ENCODE results near the gene TMEM184B.

TMEM184B gene

GRCh38 chr22:38228326-38228872, 44.4 kb downstream of the TMEM184B start:
- DNase-seq (ENCODE audit: low read depth in 2 of 3, low spot score in 1 of 3) = no peak

GRCh38 chr22:38226853-38227649, 45.8 kb downstream of the TMEM184B start:
- no peak for DNase-seq (ENCODE audit: low read depth in 2 of 3, low spot score in 1 of 3)

- DNase-seq (ENCODE audit: low read depth in 2 of 3, low spot score in 1 of 3) = no peak
Observed at GRCh38 chr22:38223289-38223960, 49.4 kb downstream of the TMEM184B start.

- no peak for DNase-seq (ENCODE audit: low read depth in 2 of 3, low spot score in 1 of 3)
Observed at GRCh38 chr22:38222797-38223119, 50.1 kb downstream of the TMEM184B start.

- DNase-seq (ENCODE audit: low read depth in 2 of 3, low spot score in 1 of 3) = no peak
Observed at GRCh38 chr22:38221908-38222796, 50.7 kb downstream of the TMEM184B start.

- no peak for DNase-seq (ENCODE audit: low read depth in 2 of 3, low spot score in 1 of 3)
Observed at GRCh38 chr22:38221407-38221806, 51.4 kb downstream of the TMEM184B start.

- DNase-seq (ENCODE audit: low read depth in 2 of 3, low spot score in 1 of 3) = no peak
Observed at GRCh38 chr22:38220653-38221386, 52.0 kb downstream of the TMEM184B start.

- DNase-seq (ENCODE audit: low read depth in 2 of 3, low spot score in 1 of 3) = no peak
Observed at GRCh38 chr22:38220163-38220562, 52.6 kb downstream of the TMEM184B start.

- no peak for DNase-seq (ENCODE audit: low read depth in 2 of 3, low spot score in 1 of 3)
Observed at GRCh38 chr22:38219632-38220031, 53.2 kb downstream of the TMEM184B start.

GRCh38 chr22:38218661-38219622, 53.9 kb downstream of the TMEM184B start:
- DNase-seq (ENCODE audit: low read depth in 2 of 3, low spot score in 1 of 3) = peak in 1 of 3 donors; percentile 69

- no peak for DNase-seq (ENCODE audit: low read depth in 2 of 3, low spot score in 1 of 3)
Observed at GRCh38 chr22:38215156-38216038, 57.4 kb downstream of the TMEM184B start.

- peak; percentile 36 to 60 (median 38) for DNase-seq (ENCODE audit: low read depth in 2 of 3, low spot score in 1 of 3)
Observed at GRCh38 chr22:38214302-38215056, 58.3 kb downstream of the TMEM184B start.

- no peak for DNase-seq (ENCODE audit: low read depth in 2 of 3, low spot score in 1 of 3)
Observed at GRCh38 chr22:38213990-38214301, 58.9 kb downstream of the TMEM184B start.

- no peak for DNase-seq (ENCODE audit: low read depth in 2 of 3, low spot score in 1 of 3)
Observed at GRCh38 chr22:38213319-38213989, 59.4 kb downstream of the TMEM184B start.

- DNase-seq (ENCODE audit: low read depth in 2 of 3, low spot score in 1 of 3) = no peak
Observed at GRCh38 chr22:38212442-38212841, 60.4 kb downstream of the TMEM184B start.

GRCh38 chr22:38211556-38211955, 61.3 kb downstream of the TMEM184B start:
- no peak for DNase-seq (ENCODE audit: low read depth in 2 of 3, low spot score in 1 of 3)

- no peak for DNase-seq (ENCODE audit: low read depth in 2 of 3, low spot score in 1 of 3)
Observed at GRCh38 chr22:38208551-38208968, 64.2 kb downstream of the TMEM184B start.
